Activated CD4-positive, alpha-beta T cell treated with anti-CD3 and anti-CD28 coated beads, Interleukin-2, amount 50 U/mL, for 24 hours (primary cell): ENCODE data around the gene ROBO1.

Experiments used
- DNase-seq, 2 donors: peaks; one replicate each; pipeline ENCODE4 v3.0.0-alpha.2; 2020; ENCODE audit warnings: low read depth in 1 of 2, low spot score in 1 of 2

Gene ROBO1

DNA sequence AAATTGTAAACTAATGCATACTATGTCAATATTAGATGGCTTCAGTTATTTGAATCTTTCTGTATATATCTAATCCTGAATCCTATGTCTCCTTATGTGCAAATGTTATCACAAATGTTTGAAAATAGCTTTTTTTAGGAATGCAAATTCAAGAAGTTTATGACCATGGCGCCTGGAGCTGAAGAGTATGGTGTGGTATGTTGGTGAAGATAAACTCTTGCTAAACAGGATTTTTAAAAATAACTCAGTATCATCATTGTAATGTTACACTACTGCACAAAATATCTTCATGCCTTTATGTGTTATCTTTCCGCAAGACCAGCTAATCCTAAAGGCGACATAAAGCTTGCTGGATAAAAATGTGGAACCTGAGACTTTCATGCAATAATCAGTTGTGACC is 382.6 kb downstream of the ROBO1 start:
- no peak for DNase-seq

GRCh38 chr3:79383402-79384012 is 384.3 kb downstream of the ROBO1 start:
- no peak for DNase-seq

- no peak for DNase-seq
Observed at GRCh38 chr3:79380581-79380980, 387.2 kb downstream of the ROBO1 start.

DNA sequence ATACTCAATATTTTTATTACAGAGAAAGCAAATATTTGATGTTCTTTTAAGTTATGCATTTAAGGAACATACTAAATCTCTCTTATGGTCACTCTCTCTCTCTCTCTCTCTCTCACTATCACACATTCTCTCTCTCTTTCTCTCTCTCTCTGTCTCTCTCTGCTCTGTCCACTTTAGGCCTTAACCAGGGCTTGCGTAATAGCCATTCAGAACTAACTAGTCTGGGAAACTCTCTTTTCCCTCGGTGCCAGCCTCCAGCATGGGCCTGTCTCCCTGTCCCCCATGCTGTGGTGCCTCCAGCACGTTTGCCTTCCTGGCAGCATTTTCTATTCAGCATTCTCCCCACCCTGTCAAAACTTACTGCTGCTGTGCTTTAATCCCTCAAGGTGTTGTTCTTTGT is 389.7 kb downstream of the ROBO1 start:
- DNase-seq, result no peak

- DNase-seq, result no peak
Observed at GRCh38 chr3:79369306-79369705, 398.5 kb downstream of the ROBO1 start.

DNA sequence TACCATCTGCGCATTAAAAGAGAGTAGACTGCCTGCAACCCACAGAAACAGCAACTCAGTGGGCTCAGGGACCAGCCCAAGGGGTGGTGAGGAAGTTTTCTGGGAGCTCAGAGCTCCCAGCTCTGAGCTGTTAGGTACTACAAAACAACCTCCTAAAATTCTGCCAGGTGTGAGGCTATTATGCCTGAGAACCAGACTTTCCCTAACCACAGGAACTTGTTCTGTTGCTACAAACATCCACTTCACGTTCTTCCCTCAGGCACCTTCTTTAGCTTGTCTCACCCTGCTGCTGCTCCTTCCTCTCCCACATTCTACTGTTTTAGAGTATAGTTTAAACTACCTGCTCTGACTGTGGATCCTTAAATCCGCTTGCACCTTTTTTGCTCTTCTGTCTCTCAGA is 399.4 kb downstream of the ROBO1 start:
- no peak for DNase-seq

DNA sequence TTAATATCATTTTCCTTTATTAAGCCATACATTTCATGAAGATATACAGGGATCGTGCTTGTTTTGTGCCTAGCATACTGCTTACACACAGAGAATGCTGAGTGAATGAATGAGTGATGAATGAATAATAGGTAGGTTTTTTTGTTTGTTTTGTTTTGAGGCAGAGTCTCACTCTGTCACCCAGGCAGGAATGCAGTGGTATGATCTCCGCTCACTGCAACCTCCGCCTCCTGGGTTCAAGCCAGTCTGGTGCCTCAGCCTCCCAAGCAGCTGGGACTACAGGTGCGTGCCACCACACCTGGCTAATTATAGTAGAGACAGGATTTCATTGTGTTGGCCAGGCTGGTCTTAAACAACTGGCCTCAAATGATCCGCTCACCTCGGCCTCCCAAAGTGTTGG is 400.0 kb downstream of the ROBO1 start:
- no peak for DNase-seq

DNA sequence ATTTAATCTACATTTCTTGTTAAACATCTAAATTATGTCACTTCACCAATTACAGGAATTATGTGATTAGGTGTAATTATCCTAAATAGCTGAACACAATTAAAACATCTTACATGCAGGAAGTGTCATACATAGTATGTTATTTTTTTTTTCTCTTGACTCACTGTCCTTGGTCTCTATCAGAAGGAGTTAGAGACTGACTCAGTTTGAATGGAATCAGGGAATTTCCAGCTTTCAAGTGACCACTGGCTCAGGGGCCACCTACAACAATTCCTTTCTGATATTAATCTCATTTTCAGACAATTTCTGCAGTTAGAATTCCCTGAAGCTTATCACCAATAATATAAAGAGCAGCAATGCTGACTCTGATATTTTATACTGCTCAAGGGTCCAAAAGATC is 400.7 kb downstream of the ROBO1 start:
- DNase-seq, result no peak

DNA sequence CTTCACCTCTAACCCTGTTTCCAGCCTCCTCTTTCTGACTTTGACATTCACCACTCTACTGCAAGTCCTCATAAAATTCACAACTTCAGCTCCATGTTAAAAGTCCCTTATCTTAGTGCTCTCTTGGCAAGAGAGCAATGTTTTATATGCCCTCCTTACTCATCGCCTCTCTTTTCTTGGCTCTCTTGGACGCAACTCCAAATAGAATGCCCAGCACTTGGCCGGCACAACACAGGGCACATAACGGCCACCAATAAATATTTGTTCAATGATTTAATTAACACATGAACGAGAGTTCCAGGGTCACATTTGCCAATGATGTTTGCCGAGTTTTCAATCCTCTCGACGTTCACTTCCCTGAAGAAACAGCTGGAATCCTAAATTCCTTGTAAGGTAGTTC is 401.4 kb downstream of the ROBO1 start:
- no peak for DNase-seq

DNA sequence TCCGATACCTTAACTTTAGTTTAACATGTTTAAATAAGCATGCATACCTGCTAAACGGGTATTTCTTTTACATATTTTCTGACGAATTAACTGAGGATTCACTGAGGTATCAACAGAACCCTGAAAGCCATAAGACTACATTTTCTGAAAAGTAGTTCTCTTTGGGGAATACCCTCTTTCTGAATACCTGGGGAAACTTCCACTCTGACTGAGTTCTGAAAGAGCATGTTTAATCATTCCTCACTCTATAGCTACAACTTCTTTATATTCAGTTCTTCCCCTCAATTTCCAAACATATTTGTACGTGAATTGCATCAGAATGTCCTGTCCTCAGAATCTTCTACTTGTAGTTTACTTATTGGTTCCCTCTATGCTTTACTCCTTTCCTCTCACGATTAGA is 403.0 kb downstream of the ROBO1 start:
- DNase-seq, result no peak

DNA sequence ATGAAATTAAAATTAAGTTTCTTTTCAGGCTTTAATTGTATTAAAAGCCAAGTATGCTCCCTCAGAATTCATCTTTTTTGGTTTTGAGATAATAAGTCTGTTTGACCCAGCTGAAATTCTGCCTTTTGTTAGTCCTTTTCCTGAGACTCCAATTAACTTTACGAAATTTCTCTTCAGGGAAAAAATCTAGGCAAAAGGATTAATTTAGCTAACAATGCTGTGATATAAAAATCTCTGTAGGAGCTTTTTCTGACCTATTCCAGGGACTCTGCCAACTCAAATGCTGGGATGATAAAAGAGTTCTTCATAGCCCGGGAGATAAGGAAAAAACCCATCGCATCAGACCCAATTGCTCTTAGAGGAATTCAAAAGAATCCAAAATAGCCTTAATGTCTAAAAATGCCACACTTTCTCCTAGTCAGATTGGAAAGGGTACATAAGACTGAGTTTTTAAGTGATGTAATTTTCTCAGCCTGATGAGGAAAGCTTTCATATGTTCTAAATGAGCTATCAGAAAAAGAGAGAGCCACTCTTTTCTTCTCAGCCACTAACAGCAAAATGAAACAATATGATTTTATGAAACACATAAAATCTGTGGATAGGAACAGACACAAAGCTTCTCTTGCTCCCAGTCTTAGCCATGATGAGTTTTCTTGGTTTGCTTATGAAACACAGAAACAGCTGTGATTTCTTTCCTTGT is 405.1 kb downstream of the ROBO1 start:
- DNase-seq, result no peak

DNA sequence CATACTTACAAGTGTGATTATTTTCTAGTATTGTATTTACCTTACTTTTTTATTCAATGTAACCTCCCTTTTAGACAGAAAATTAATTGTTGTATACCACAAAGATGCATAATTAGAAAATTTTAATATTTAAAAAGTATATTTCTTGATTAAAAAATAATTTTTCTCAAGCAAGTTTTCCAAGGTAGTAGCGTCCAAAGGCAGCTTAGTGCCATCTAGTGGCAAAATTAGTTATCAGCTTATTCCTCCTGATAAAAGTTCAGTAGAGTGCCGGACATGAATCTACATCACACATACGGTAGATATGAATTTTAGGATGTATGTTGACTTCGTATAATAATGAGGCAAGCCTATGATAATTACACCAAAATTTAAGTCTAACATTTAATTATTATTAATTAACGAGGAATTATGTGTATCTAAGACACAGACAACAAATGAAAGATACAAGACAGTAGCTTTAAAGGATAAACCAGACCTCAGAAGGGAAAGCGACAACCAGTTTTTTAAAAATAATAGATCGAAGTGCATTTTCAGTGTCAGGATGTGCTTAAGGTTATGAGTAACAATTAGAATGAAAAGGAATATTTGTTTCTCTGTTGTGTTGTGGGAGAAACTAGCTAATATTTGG is 405.9 kb downstream of the ROBO1 start:
- DNase-seq, result no peak

- no peak for DNase-seq
Observed at GRCh38 chr3:79358327-79358726, 409.5 kb downstream of the ROBO1 start.

- DNase-seq, result no peak
Observed at GRCh38 chr3:79354179-79354688, 413.6 kb downstream of the ROBO1 start.

- no peak for DNase-seq
Observed at GRCh38 chr3:79351699-79352098, 416.1 kb downstream of the ROBO1 start.

- no peak for DNase-seq
Observed at GRCh38 chr3:79344876-79345871, 422.6 kb downstream of the ROBO1 start.

DNA sequence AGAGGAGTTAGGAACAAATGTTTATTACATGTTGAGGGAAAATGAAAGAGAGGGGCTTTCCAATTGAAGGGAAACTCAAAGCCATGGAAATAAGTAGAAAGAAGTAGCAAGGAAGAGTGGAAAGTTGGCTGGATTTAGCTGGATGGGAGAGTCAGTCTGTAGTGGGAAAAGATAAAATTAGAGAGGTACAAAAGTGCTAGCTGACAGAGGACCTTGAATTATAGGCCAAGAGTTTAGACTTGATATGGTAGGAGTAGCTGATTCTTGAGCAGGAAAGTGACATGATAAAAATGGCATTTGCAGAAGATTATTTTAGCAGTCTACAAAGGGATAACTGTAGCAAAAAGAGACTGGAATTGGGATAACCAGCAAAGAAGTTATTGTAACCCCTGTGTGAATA is 425.8 kb downstream of the ROBO1 start:
- no peak for DNase-seq

DNA sequence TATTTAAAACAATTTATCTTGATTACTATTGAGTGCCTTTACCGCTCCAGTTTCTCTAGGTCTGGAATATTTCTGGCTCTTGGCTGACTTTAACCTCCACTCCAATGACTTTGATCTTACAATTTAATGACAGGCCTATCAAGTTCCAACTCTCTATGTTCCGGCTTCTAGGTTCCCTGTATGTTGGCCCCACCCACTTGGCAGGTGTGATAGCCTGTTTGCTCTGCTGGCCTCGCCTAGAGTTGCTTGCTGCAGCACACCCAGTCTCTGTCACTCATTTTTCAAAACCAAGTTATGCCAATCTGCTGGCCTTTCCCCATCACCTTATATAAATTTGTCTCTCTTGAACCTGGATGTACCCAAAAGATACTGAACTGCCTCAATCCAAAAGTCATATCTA is 428.0 kb downstream of the ROBO1 start:
- DNase-seq, result no peak

GRCh38 chr3:79337798-79338197 is 430.0 kb downstream of the ROBO1 start:
- no peak for DNase-seq

DNA sequence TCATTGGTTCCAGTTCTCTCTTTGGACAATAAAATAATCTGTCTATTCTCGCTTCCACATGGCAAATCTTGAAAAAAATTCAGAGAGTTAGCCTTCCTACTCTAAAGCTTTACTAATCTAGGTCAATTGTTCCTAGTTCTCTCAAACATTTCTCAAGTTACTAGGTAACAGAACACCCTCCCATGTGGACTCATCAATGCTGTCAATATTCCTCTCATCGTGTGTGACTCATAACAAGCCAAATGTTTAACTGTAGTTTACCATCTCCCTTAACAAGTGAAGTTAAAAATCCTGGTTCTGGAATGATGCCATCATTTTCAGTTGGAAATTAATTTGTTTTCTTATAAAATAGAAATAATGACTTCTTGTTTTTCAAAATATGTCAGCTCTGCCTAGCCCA is 438.6 kb downstream of the ROBO1 start:
- DNase-seq, result no peak

DNA sequence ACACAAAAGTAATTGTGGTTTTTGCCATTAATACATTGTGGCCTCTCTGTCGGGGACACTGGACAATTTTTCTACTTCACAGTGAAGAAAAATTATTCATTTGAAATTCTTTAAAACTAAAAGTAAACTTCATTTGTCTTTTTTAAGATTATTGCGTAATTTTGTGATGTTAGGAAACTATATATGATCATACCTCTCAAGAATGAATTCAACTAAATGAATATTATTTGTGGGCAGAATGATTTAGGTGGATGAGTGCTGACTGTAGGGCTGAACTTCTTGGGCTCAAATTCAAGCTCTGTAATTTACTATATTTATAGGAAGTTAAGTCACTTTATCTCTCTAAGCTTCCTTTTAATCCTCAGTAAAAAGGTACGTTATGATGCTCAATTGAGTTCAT is 441.2 kb downstream of the ROBO1 start:
- DNase-seq, result no peak
